ENCODE measurements around the gene ADM5.

The ADM5 gene, protein sequence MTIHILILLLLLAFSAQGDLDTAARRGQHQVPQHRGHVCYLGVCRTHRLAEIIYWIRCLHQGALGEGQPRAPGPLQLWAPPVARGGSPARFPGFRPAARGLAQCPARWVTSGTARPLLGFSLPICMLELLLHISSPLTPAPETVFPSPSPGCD

GRCh38 chr19:49689133-49690078 is at the start of gene ADM5:
Gene ADM5 (plus strand): TSS chr19:49689594. CDS start chr19:49689838, 244 bp downstream.
- no peak for FAIRE-seq

DNA sequence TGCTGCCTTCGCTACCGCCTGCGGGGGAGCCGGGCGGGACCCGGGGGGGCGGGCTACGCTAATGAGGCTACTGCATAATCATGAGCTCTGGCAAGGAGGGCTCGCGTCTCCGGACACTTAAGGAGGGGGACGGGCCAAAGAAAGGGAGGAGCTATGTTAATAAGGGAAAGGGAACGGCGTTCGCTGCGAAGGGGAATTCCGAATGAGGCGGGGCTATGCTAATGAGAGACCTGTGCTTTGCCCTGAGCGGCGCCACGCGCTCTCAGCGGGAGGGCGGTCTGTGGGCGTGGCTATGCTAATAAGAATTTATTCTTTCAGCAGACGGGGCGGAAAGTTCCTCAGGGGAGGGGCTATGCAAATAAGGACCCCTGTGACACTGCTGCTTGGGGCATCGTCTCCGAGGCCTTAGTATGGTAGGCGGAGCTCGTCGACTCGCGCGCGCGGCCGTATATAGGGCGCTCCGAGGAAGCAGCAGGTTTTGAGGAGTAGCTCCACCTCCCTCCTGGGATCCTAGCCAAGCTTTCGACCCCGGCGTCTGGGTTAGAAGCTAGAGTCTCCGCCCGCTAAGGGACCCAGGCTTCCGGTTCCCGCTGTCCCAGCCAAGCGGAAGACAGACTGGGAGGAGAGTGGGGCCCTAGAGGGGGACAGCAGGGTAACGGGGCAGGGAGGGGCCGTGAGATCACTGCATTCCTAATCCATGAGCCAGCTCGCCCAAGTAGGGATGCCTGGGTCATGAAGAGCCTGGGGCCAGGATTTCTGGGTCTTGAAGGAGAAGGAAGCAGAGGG is 49.1 kb upstream of the ADM5 start, which contains the start of gene RRAS:
TSS of gene RRAS (minus strand) at position 31 of the 786 bp plus-strand sequence. CDS start 45 bp downstream, outside the sequence.
- peak; percentile 98 for FAIRE-seq

GRCh38 chr19:49641688-49642491 is 47.5 kb upstream of the ADM5 start, which contains the start of gene SCAF1:
Gene SCAF1 (plus strand): TSS chr19:49642209. CDS start chr19:49645027, 2,818 bp downstream.
- FAIRE-seq = peak; percentile 87

DNA sequence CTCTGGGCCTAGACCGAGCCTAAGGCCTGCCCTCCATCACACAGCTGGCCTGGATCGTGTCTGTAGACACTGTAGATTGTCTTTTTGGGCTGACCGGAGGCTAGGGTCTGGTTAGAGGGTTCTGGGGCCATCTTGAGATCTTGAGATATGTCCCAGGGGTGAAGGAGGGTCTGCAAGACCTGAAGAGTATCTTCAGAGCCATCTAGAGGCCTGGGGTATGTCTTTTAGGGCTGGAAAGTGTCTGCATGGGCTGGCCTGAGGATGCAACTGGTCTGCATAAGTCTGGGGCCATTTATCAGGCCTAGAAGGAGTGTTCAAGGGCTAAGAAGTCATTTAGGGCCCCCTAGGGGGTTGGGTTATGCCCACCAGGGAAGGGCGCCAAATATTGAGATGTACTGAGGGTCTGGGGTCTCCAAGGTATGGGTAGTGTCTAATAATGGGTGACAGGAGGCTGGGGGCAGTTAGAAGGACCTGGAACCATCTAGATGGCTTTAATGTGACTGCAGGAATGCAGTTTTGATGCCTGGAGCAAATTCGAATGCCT is 46.8 kb upstream of the ADM5 start:
- no peak for FAIRE-seq

DNA sequence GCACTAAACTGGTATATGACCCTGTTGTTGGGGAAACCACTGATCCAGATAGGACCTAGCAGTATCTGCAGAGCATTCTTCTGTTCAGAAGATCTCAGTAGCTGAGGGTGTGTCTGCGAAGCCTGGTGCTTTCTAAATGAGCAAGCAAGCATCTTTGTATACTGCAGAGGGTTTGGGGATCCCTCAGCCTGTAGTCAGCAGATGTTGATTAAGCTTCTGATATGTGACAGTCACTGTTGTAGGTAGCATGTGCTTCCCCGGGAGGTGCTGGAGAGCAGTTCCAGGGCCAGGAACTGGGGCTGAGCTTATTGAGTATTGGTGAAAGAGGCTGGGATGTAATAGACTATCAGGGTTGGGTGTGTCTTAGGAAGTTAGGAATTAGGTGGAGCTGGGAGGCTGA is 45.9 kb upstream of the ADM5 start:
- no peak for FAIRE-seq

GRCh38 chr19:49645592-49645991 is 43.8 kb upstream of the ADM5 start:
- no peak for FAIRE-seq

DNA sequence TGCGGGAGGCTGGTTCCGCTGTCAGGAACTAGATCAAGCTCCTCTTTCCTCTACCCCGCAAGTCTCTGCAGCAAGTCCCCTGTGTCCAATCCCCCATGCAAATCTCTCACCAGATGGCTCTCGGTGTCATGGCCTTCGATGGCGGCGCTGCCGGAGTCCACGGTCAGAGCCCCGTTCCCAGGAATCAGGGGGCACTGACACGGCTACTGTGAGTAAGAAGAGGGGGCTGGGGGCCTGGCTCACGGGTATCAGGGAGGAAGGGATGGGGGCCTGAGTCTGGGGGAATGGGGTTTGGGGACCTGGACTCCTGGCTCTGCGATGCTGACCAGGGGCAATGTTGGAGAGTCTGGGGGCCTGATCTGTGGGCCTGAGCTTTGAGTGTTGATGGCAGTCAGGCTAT is 43.4 kb upstream of the ADM5 start:
- no peak for FAIRE-seq

GRCh38 chr19:49646586-49646985 is 42.8 kb upstream of the ADM5 start:
- FAIRE-seq = no peak

DNA sequence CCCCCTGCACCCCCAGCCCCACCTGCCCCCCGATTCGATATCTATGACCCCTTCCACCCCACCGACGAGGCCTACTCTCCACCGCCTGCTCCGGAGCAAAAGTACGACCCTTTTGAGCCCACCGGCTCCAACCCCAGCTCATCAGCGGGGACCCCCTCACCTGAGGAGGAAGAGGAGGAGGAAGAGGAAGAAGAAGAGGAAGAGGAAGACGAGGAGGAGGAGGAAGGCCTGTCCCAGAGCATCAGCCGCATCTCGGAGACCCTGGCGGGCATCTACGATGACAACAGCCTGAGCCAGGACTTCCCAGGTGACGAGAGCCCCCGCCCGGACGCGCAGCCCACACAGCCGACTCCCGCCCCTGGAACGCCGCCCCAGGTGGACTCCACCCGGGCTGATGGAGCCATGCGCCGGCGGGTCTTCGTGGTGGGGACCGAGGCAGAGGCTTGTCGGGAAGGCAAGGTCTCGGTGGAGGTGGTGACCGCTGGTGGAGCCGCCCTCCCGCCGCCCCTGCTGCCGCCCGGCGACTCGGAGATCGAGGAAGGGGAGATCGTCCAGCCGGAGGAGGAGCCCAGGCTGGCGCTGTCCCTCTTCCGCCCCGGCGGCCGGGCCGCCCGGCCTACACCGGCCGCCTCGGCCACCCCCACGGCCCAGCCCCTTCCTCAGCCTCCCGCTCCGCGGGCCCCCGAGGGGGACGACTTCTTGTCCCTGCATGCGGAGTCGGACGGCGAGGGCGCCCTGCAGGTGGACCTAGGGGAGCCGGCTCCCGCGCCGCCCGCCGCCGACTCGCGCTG is 38.2 kb upstream of the ADM5 start:
- FAIRE-seq = no peak

DNA sequence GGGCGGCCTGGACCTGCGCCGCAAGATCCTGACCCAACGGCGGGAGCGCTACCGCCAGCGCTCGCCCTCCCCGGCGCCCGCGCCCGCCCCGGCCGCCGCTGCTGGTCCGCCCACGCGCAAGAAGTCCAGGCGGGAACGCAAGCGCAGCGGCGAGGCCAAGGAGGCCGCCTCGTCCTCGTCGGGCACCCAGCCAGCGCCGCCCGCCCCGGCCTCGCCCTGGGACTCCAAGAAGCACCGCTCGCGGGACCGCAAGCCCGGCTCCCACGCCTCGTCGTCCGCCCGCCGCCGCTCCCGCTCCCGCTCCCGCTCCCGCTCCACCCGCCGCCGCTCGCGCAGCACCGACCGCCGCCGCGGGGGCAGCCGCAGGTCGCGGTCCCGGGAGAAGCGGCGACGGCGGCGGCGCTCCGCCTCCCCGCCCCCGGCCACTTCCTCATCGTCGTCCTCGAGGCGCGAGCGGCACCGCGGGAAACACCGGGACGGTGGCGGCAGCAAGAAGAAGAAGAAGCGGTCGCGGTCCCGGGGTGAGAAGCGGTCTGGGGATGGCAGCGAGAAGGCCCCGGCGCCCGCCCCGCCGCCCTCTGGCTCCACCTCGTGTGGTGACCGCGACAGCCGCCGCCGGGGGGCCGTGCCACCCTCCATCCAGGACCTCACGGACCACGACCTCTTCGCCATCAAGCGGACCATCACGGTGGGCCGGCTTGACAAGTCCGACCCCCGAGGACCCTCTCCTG is 37.4 kb upstream of the ADM5 start:
- FAIRE-seq = no peak

DNA sequence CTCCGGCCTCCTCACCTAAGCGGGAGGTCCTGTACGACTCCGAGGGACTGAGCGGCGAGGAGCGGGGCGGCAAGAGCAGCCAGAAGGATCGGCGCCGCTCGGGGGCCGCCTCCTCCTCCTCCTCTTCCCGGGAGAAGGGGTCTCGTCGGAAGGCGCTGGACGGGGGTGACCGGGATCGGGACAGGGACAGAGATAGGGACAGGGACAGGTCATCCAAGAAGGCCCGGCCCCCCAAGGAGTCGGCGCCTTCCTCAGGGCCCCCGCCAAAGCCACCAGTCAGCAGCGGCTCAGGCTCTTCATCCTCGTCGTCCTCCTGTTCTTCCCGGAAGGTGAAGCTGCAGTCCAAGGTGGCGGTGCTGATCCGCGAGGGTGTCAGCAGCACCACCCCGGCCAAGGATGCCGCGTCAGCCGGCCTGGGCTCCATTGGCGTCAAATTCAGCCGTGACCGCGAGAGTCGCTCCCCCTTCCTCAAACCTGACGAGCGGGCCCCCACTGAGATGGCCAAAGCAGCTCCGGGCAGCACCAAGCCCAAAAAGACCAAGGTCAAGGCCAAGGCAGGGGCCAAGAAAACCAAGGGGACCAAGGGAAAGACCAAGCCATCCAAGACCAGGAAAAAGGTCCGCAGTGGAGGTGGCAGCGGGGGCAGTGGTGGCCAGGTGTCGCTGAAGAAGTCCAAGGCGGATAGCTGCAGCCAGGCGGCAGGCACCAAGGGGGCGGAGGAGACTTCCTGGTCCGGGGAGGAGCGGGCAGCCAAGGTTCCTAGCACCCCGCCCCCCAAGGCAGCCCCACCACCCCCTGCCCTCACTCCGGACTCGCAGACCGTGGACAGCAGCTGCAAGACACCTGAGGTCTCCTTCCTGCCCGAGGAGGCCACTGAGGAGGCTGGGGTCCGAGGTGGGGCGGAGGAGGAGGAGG is 36.6 kb upstream of the ADM5 start:
- no peak for FAIRE-seq

DNA sequence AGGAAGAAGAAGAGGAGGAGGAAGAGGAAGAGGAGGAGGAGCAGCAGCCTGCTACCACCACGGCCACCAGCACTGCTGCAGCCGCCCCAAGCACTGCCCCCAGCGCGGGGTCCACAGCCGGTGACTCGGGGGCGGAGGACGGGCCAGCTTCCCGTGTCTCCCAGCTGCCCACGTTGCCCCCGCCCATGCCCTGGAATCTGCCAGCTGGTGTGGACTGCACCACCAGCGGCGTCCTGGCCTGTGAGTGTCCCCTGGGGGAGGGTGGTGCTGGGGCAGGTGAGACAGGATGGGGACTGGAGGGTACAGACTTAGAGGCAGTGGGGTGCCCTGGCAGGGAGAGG is 36.0 kb upstream of the ADM5 start:
- no peak for FAIRE-seq

DNA sequence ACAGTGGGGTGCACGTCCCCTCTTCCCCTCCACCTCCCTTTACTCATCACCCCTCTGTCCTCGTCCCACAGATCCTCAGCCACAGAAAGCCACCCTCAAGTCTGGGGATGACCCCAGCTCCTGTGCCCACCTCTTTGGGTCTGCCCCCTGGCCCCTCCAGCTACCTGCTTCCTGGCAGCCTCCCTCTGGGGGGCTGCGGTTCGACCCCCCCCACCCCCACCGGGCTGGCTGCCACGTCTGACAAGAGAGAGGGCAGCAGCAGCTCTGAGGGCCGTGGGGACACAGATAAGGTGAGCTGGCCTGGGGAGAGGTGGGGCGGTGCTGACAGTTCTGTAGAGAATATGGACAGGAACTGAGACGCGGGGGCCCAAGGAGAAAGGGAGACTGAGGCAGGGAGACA is 34.8 kb upstream of the ADM5 start:
- FAIRE-seq = no peak

DNA sequence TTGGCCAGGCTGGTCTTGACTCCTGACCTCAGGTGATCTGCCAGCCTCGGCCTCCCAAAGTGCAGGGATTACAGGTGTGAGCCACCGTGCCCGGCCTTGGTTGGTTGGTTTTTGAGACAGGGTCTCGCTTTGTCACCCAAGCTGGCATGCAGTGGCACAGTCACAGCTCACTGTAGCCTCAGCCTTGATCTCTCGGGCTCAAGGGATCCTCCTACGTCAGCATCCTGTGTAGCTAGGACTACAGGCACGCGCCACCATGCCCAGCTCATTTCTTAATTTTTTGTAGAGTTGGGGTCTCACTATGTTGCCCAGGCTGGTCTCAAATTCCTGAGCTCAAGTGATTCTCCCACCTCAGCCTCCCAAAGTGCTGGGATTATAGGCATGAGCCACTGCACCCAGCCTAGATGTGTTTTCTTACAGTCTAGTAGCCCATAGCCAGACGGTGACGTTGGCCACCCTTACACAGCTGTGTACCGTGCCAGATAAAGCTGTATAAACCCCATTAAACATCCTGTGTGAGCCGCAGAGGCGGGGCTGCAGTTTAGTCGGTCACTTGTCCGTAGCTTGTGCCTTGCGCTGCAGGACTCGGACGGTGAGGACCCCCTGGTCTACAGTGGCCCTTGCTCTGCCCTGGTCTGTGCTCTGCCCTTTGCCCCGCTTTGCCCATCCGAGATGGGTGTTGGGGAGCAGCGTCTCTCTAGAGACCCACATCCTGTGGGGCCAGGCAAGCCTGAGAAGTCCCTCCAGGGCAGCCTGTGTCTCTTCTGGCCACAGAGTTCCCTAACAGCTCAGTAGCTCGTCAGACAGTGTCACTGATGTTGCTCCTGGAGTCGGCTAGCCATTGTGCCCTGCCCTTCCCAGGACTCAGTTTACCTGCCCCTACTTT is 33.6 kb upstream of the ADM5 start:
- no peak for FAIRE-seq

DNA sequence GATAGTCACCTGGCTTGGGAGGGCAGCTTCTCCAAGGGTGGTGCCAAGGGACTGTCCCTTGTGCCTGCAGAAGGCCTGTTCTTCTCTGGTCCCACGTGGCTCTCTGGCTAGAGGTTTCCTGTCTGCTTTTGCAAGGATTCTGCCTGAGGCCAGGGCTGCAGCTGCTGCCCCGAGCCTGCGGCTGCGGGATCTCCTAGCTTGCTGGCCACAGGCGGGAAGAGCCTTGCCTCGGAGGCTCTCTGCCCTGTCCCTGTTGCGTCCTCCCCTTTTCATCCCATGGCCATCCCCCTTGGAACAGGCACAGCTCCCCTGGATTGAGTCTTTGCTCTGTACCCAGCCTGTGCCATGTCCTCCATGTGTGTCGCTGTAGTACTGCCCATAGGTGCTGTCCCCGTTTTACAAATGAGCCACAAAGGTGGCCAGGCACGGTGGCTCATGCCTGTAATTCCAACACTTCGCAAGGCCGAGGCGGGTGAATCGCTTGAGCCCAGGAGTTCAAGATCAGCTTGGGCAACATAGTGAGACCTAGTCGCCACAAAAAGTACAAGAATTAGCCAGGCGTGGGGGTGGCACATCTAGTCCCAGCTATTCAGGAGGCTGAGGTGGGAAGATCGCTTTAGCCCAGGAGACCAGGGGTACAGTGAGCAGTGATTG is 32.8 kb upstream of the ADM5 start:
- no peak for FAIRE-seq

- FAIRE-seq = no peak
Observed at GRCh38 chr19:49657493-49658138, 31.8 kb upstream of the ADM5 start.

GRCh38 chr19:49658139-49658517 is 31.3 kb upstream of the ADM5 start:
- FAIRE-seq = no peak
